GM23338 (cell line): Measurements from ENCODE around the gene CTRB1. TPM values are rescaled to one million over a fixed set of nuclear protein-coding genes. Genes with fewer than 3 reads are reported as not detected.
A peak's percentile ranks its signal among the peaks of the same experiment; 100 is the strongest.

Experiments used
- ATAC-seq: fragments of 200-7000 bp; cut with Tn5 transposase; 3 replicates; pipeline ENCODE4 v1.9.1; 2020
- DNase-seq: peaks from one replicate; pipeline ENCODE4 v3.0.0-alpha.2; 2015; ENCODE audit warnings: low spot score
- H2AFZ ChIP-seq: fragments of 200-600 bp; sonication (generic); 2 replicates; pipeline ENCODE4 v1.8.0; 2016; ENCODE audit warnings: antibody characterized with exemption, mild to moderate bottlenecking, moderate library complexity
- H3F3A ChIP-seq: fragments of 200-600 bp; sonication (generic); replicated peaks from 2 replicates; pipeline ENCODE4 v1.8.0; 2017; ENCODE audit warnings: antibody characterized with exemption, mixed run types, low read depth
- H3K27ac ChIP-seq: fragments of 200-600 bp; sonication (generic); 2 replicates; pipeline ENCODE4 v1.6.1; 2016; ENCODE audit warnings: low read depth
- H3K27me3 ChIP-seq: fragments of 200-600 bp; sonication (generic); 2 replicates; pipeline ENCODE4 v1.8.0; 2016; ENCODE audit warnings: mild to moderate bottlenecking, mixed run types, moderate library complexity; ENCODE audit not compliant: insufficient read depth
- H3K36me3 ChIP-seq: fragments of 200-600 bp; sonication (generic); 2 replicates; pipeline ENCODE4 v1.8.0; 2016; ENCODE audit warnings: mild to moderate bottlenecking; ENCODE audit not compliant: insufficient read depth
- H3K4me1 ChIP-seq: fragments of 200-600 bp; sonication (generic); 2 replicates; pipeline ENCODE4 v1.8.0; 2016; ENCODE audit warnings: mild to moderate bottlenecking, moderate library complexity; ENCODE audit not compliant: insufficient read depth
- H3K4me2 ChIP-seq: fragments of 200-600 bp; sonication (generic); 2 replicates; pipeline ENCODE4 v1.7.1; 2017; ENCODE audit warnings: mixed run types
- H3K4me3 ChIP-seq: fragments of 200-600 bp; sonication (generic); 2 replicates; pipeline ENCODE4 v1.6.1; 2016; ENCODE audit warnings: mixed run types
- H3K79me2 ChIP-seq: fragments of 200-600 bp; sonication (generic); replicated peaks from 2 replicates; pipeline ENCODE4 v1.8.0; 2017; ENCODE audit warnings: mild to moderate bottlenecking; ENCODE audit not compliant: insufficient read depth
- H3K9me2 ChIP-seq: fragments of 200-600 bp; sonication (generic); 2 replicates; pipeline ENCODE4 v1.8.0; 2017; ENCODE audit not compliant: insufficient read depth
- H4K20me1 ChIP-seq: fragments of 200-600 bp; sonication (generic); replicated peaks from 2 replicates; pipeline ENCODE4 v1.8.0; 2017; ENCODE audit warnings: mild to moderate bottlenecking; ENCODE audit not compliant: insufficient read depth
- H3K27ac Mint-ChIP-seq: 2 replicates; pipeline ENCODE4 v1.8.0; 2020; ENCODE audit warnings: inconsistent platforms, mild to moderate bottlenecking, moderate library complexity, mixed read lengths
- H3K27me3 Mint-ChIP-seq: 3 replicates; pipeline ENCODE4 v1.8.0; 2022; ENCODE audit warnings: low read depth, mild to moderate bottlenecking, moderate library complexity, mixed read lengths, inconsistent platforms; ENCODE audit not compliant: insufficient read depth, poor library complexity
- H3K36me3 Mint-ChIP-seq: 3 replicates; pipeline ENCODE4 v1.8.0; 2021; ENCODE audit warnings: low read depth, mild to moderate bottlenecking, inconsistent platforms, moderate library complexity, mixed read lengths
- H3K4me1 Mint-ChIP-seq: 3 replicates; pipeline ENCODE4 v1.8.0; 2020; ENCODE audit warnings: mild to moderate bottlenecking, inconsistent platforms, mixed read lengths
- H3K4me3 Mint-ChIP-seq: 3 replicates; pipeline ENCODE4 v1.8.0; 2021; ENCODE audit warnings: moderate library complexity, mild to moderate bottlenecking, inconsistent platforms, mixed read lengths
- H3K9me3 Mint-ChIP-seq: 3 replicates; pipeline ENCODE4 v1.8.0; 2020; ENCODE audit warnings: moderate library complexity, mild to moderate bottlenecking, inconsistent platforms, mixed read lengths
- CREB1 ChIP-seq: fragments of 250-450 bp; sonication (Bioruptor Pico); IDR thresholded peaks from 2 replicates; pipeline ENCODE4 v1.5.0; 2020; ENCODE audit warnings: low read depth, mild to moderate bottlenecking, moderate library complexity
- CTCF ChIP-seq, 2 experiments: fragments of 200-600 bp in 1 of 2; sonication (generic) in 1 of 2; conservative IDR thresholded peaks; 2 replicates each; pipeline versions ENCODE4 v1.5.1 to v1.6.1; 2016 to 2017; ENCODE audit warnings: antibody characterized with exemption in 2 of 2, low read depth in 2 of 2, mild to moderate bottlenecking in 2 of 2, moderate library complexity in 1 of 2
- EZH2 ChIP-seq: fragments of 200-600 bp; sonication (generic); IDR thresholded peaks from one replicate; pipeline ENCODE4 v1.8.0; 2017; ENCODE audit warnings: antibody characterized with exemption, mild to moderate bottlenecking, low read depth; ENCODE audit not compliant: unreplicated experiment
- EZH2phosphoT487 ChIP-seq: fragments of 200-600 bp; sonication (generic); IDR thresholded peaks from one replicate; pipeline ENCODE4 v1.8.1; 2018; ENCODE audit warnings: antibody characterized with exemption; ENCODE audit not compliant: unreplicated experiment
- JUNB ChIP-seq: IDR thresholded peaks from one replicate; pipeline ENCODE4 v1.6.1; 2016; ENCODE audit warnings: antibody characterized with exemption; ENCODE audit not compliant: unreplicated experiment
- NANOG ChIP-seq: IDR thresholded peaks from 2 replicates; pipeline ENCODE4 v1.6.1; 2016; ENCODE audit warnings: antibody characterized with exemption, borderline replicate concordance
- POLR2AphosphoS5 ChIP-seq: IDR thresholded peaks from 2 replicates; pipeline ENCODE4 v1.6.1; 2016; ENCODE audit warnings: antibody characterized with exemption, low read depth
- REST ChIP-seq: IDR thresholded peaks from one replicate; pipeline ENCODE4 v1.6.1; 2018; ENCODE audit warnings: antibody characterized with exemption; ENCODE audit not compliant: unreplicated experiment
- STAT1 ChIP-seq: IDR thresholded peaks from one replicate; pipeline ENCODE4 v1.6.1; 2016; ENCODE audit warnings: antibody characterized with exemption; ENCODE audit not compliant: unreplicated experiment
- ZNF114 ChIP-seq: fragments of 250-450 bp; sonication (Bioruptor Pico); IDR thresholded peaks from 2 replicates; pipeline ENCODE4 v1.5.0; 2020; ENCODE audit warnings: mild to moderate bottlenecking, moderate library complexity
- polyA plus RNA-seq: library from polyadenylated mRNA; unstranded; fragments of >200 nt; fragmentation: Nextera tagmentation; extraction: Ambion mirVana; gene quantifications from 2 replicates; pipeline ENCODE4 v1.2.1, GENCODE V29; 2016
- total RNA-seq: library from RNA; depleted of rRNA; stranded (reverse); fragments of >200 nt; shearing (Covaris generic); gene quantifications from 2 replicates; pipeline ENCODE4 v1.2.3, GENCODE V29; 2014

CTRB1 gene
- total and polyA plus RNA-seq, 2 experiments from 2014 or later = not detected

- H3K36me3 Mint-ChIP-seq = peaks cover 63% of the 10 kb centered on the region
- Histone ChIP-seq H3K27ac (peak overlapping the region; percentile 78; the same call in 1 of the 2 replicates), H2AFZ (no peak overlapping the region), H3K4me3 (no peak overlapping the region), H3K79me2 (peaks cover 33% of the 10 kb centered on the region), H3F3A (peaks cover 21% of the 10 kb centered on the region), H3K36me3 (peaks cover 27% of the 10 kb centered on the region; the same call in 1 of the 2 replicates), H3K9me2 (no peaks in the 10 kb centered on the region), H4K20me1 (peaks cover 10% of the 10 kb centered on the region), H3K4me2 (no peak overlapping the region), H3K27me3 (no peaks in the 10 kb centered on the region), H3K4me1 (no peaks in the 10 kb centered on the region; the same call in 1 of the 2 replicates)
- H3K9me3 Mint-ChIP-seq = no peaks in the 10 kb centered on the region
- peaks cover 27% of the 10 kb centered on the region for H3K27me3 Mint-ChIP-seq
- DNase-seq = no peak
- H3K4me3 Mint-ChIP-seq = no peak overlapping the region
- H3K4me1 Mint-ChIP-seq = peaks cover 10% of the 10 kb centered on the region
- no peak overlapping the region for H3K27ac Mint-ChIP-seq
- TF ChIP-seq EZH2 = no peak
- TF ChIP-seq JUNB = no peak
- TF ChIP-seq ZNF114 (CRISPR knock-in tag) = no peak
- no peak for TF ChIP-seq REST
- no peak for TF ChIP-seq STAT1
- no peak for TF ChIP-seq CREB1 (CRISPR knock-in tag)
- no peak for TF ChIP-seq EZH2phosphoT487
- ATAC-seq = no peak
Measured at GRCh38 chr16:75234856-75235696, 16.3 kb downstream of the CTRB1 start.

- peaks cover 39% of the 10 kb centered on the region for H3K79me2 ChIP-seq
- no peak overlapping the region for H3K27ac ChIP-seq
- no peak overlapping the region for H2AFZ ChIP-seq
- H3K27me3 ChIP-seq = no peaks in the 10 kb centered on the region
- H3K27me3 Mint-ChIP-seq = peaks cover 26% of the 10 kb centered on the region
- H3K4me3 Mint-ChIP-seq = no peak overlapping the region
- DNase-seq = no peak
- peaks cover 21% of the 10 kb centered on the region; the same call in 1 of the 2 replicates for H3K36me3 ChIP-seq
- H4K20me1 ChIP-seq = peaks cover 5% of the 10 kb centered on the region
- H3K4me1 ChIP-seq = no peaks in the 10 kb centered on the region; the same call in 1 of the 2 replicates
- no peaks in the 10 kb centered on the region for H3K9me3 Mint-ChIP-seq
- H3K9me2 ChIP-seq = no peaks in the 10 kb centered on the region
- no peak for ATAC-seq
- H3K4me1 Mint-ChIP-seq = peaks cover 16% of the 10 kb centered on the region
- H3K4me3 ChIP-seq = no peak overlapping the region
- no peak overlapping the region for H3K4me2 ChIP-seq
- peaks cover 63% of the 10 kb centered on the region for H3K36me3 Mint-ChIP-seq
- H3K27ac Mint-ChIP-seq = no peak overlapping the region
- H3F3A ChIP-seq = peaks cover 24% of the 10 kb centered on the region
- TF ChIP-seq CTCF (conservative IDR thresholded peaks at IDR 0.05; ENCODE audit: low read depth in 2 of 2) (no peak), POLR2AphosphoS5 (no peak; the same call in 1 of the 2 replicates), EZH2 (no peak), STAT1 (no peak), NANOG (no peak)
Measured at GRCh38 chr16:75235721-75236193, 17.0 kb downstream of the CTRB1 start.
